ENCODE measurements around the gene FRAS1.
"Not testable (repeated sequence)": the region's sequence is repeated elsewhere in the genome, so short reads cannot be mapped to it uniquely, and the experiment has no call there.

The FRAS1 gene

DNA sequence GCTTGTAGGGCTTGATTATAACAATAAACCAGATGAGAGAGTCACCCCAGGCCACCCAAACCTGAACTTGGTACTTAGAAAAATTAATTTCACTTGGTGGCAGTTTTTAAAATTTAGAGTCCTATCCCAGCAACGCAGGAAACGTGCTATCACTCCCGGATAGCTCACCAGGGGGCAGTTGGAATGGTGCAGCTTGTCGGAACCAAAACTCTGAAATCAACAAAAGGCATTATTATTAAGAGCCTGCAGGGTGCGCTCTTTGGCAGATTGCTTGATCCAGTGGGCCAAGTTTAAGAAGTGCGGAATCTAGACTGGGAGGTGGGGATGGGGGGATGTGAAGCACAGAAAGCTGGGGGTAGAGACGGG lies 2.4 kb downstream of the FRAS1 start:
- peak; percentile 48 for DNase-seq

GRCh38 chr4:78059938-78060337 lies 2.8 kb downstream of the FRAS1 start:
- DNase-seq: no peak

- no peak for DNase-seq
These were observed 4.9 kb downstream of the FRAS1 start for GRCh38 chr4:78061939-78062570.

DNA sequence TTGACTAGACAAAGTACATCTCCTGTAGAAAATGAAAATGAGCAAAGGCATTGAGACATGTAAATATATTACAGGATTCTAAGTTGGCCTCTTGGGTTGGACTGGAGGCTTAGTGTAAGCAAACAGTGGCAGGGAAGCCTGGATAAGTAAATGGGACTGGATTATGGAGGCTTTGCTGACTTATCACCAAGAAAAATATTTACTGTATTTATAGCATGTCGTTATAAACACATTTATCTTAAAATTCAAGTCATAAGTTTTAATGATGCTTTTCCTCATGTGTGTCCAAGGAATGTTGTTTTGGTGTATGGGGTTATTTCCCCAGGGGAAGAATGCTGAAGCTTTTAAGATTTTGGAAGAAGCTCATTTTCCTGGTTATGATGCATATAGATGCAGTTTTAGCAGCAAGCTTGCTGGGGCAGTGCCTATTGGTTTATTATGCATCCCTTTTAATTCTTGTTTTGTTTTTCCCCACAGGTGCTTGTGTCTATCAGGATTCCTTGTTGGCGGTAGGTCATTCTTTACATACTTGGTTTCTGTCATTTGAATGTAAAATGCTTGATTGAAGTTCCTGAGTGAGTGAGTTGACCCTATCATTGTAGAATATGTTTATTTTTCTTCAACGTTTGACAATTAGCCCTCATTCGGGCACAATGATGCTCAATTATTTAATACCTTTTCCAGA lies 8.5 kb downstream of the FRAS1 start:
- DNase-seq: no peak

GRCh38 chr4:78068481-78068880 lies 11.4 kb downstream of the FRAS1 start:
- DNase-seq: no peak

- DNase-seq: no peak
These were observed 12.2 kb downstream of the FRAS1 start for GRCh38 chr4:78069319-78069718.

DNA sequence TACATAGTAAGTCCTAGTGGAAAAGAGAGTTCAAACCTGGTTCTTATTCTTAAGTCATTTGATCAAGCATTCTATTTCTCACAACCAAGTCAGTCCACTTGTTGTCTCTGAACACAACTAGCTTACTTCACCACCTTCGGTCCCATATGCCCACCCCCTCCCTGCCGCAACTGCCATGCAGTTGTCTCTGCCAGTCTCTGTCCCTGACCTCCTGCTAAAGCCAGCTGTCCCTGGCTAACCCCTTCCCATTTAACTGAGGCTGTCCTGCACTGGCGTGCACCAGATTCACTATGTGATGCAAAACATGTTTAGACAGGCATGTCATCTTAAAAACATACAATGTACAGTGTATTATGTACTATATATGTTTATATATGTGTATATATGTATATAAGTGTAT lies 12.7 kb downstream of the FRAS1 start:
- peak; percentile 42 for DNase-seq

GRCh38 chr4:78070731-78071282 lies 13.7 kb downstream of the FRAS1 start:
- DNase-seq: no peak

- no peak for DNase-seq
These were observed 17.6 kb downstream of the FRAS1 start for GRCh38 chr4:78074759-78075158.

DNA sequence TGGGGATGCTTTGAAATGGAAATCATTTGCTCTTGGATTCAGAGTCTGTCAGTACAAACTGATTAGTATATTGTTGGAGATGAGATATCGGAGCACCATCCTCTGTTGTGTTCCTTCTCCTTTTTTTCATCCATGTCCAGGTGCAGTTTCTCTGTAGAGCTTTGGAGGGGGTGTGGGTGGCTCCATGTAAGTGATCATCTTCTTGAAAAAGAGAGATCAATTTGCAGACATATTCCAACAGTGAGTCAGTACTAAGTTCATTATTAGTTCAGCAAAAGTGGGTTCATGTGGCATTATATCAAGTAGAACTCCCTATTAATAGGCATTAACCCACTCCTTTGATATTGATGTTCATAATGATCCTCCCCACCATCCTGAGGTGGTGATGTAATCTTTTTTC lies 18.9 kb downstream of the FRAS1 start:
- DNase-seq: no peak

- no peak for DNase-seq
These were observed 21.0 kb downstream of the FRAS1 start for GRCh38 chr4:78078101-78078500.

DNA sequence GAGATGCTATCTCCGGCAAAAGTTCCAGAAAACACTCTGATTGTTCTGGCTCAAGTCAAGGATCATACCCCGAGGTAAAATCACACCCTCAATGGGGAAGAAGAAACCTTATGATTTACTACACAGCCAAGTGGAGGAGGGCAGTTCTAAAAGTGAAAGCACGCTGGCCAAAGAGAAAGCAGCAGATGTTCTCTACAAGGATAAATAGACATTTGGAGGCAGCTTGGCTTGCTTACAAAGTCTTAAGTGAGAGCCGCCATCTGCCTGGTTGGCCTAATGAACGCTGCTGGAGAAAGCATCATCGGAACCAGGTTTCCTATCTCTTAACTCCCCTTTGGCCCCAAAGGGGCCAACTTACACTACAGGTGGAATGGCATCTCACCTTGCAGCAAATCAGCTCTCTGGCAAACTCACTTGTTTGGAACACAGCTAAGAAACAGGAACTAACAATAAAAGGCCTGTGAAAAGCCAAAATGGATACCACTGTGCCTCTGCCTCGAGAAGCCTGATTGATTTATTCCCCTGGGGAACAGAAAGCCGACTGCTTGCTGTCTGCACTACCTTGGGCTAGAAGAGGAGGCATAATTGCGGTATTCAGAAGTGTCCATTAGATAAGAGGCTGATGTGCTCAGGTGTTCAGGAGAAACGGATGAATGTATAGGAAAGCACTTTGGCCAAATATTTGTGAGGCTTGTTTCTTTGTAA lies 22.8 kb downstream of the FRAS1 start:
- DNase-seq: no peak

- DNase-seq: no peak
These were observed 24.4 kb downstream of the FRAS1 start for GRCh38 chr4:78081541-78081940.

- DNase-seq: no peak
These were observed 25.9 kb downstream of the FRAS1 start for GRCh38 chr4:78083035-78083434.

- no peak for DNase-seq
These were observed 34.4 kb downstream of the FRAS1 start for GRCh38 chr4:78091534-78091933.

- not testable (repeated sequence) for DNase-seq
These were observed 35.2 kb downstream of the FRAS1 start for GRCh38 chr4:78092350-78092749.

DNA sequence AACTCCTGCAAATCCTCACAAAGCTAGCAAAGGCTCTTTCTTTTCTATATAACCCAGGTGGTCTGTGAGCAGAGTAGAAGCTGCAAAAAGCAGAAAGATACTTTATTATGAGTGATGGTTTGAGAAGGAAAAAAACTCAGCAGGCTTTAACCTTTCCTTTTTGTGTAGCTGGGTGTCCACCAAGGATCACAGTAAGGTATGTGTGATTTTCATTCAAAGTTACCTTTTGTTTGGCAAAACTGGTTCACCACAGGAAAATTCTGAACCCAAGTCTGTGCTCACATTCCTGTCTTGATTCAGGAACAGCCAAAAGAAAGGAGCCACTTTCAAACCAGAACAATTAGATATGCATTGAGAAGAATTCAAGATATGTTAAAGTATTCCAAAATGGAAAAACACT lies 35.7 kb downstream of the FRAS1 start:
- no peak for DNase-seq

- no peak for DNase-seq
These were observed 38.0 kb downstream of the FRAS1 start for GRCh38 chr4:78095081-78095480.

- no peak for DNase-seq
These were observed 41.9 kb downstream of the FRAS1 start for GRCh38 chr4:78099058-78099457.

GRCh38 chr4:78100060-78100459 lies 42.9 kb downstream of the FRAS1 start:
- DNase-seq: no peak

GRCh38 chr4:78119698-78120097 lies 62.6 kb downstream of the FRAS1 start:
- no peak for DNase-seq

DNA sequence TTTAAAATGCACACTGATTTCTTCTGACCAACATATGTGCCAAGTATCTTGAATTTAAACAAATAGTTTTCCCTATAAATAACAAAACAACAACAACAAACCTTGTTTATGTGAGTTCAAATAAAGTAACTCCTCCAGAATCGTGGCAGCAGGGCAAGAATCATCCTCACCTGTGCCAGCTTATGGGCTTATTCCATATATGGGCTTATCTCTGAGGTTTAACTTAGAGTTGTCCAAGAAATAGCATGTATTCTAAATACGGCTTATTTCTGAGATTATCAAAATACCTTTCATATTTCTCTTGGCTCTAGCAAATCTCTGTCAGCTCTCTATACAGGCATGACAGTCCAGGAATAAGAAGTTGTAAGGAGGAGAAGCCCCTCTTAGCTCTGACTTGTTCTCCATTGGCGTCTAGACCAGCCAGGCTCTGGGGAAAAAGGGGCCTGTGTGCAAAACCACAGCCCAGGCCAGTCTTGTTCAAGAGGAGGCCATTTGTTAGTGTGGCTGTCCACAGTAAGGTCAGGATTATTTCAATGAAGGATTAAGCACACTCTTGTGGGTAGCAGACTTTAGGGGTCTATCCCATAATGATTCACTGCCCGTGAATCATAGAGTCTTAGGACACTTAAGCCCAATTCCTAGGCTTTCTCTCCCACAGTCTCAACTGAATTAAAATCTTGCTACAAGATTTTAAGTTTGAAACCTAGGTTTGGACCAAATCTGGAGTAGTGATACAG lies 63.2 kb downstream of the FRAS1 start:
- no peak for DNase-seq

DNA sequence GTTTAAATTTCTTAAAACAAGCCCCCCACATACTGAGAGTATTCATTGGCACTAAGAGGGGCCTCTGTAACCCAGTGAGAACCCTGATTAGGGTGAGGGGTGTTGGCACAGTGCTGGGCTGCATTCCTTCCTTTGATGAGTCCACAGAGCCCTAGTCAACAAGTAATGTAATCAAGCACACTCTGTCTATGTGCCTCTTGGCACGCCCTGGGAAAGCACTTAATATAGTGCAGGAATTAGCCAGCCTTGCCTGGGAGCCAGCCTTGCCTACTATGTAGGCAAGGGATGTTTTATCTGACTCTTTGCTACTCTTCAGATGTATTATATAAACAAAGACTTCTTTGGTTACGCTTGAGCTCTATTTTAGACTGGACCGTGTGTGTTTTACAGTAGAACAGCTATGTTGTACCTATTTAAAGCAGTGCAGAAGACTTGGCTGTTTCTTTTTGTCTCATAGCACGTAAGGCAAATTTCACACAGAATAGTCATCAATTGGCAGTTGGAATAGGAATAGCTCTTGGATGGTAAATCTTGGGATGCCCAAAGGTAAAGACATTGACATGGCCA lies 64.3 kb downstream of the FRAS1 start:
- no peak for DNase-seq

All from left hindlimb (tissue), 1 donor.